Tibial artery (tissue), 4 donors: ENCODE measurements around the gene CELF4.

ENCODE experiments used
- DNase-seq, 2 donors: peaks; one replicate each; pipeline ENCODE4 v3.0.0-alpha.2; 2019
- H3K27ac ChIP-seq, 2 donors: fragments of 200-600 bp; sonication (generic) in 1 of 2; 1 replicate in 1 of 2; 2 replicates in 1 of 2; pipeline ENCODE4 v1.5.1; 2018 to 2019; ENCODE audit warnings: mild to moderate bottlenecking in 1 of 2
- H3K27me3 ChIP-seq, 2 donors: fragments of 200-600 bp; sonication (generic) in 1 of 2; one replicate each; pipeline versions ENCODE4 v1.5.1 to v1.6.0; 2016 to 2019
- H3K36me3 ChIP-seq, 3 donors: fragments of 200-600 bp; sonication (generic) in 2 of 3; one replicate each; pipeline ENCODE4 v1.5.1; 2016 to 2019; ENCODE audit warnings: mild to moderate bottlenecking in 2 of 3
- H3K4me1 ChIP-seq, 4 donors: fragments of 200-600 bp; sonication (generic) in 2 of 4; 1 replicate in 3 of 4; 2 replicates in 1 of 4; pipeline ENCODE4 v1.5.1; 2016 to 2019
- H3K4me3 ChIP-seq, 2 donors: fragments of 200-600 bp; sonication (generic) in 1 of 2; 1 replicate in 1 of 2; 2 replicates in 1 of 2; pipeline ENCODE4 v1.5.1; 2018 to 2019; ENCODE audit warnings: mild to moderate bottlenecking in 2 of 2
- H3K9me3 ChIP-seq, 3 donors: fragments of 200-600 bp; sonication (generic) in 1 of 3; one replicate each; pipeline ENCODE4 v1.5.1; 2016 to 2019
- CTCF ChIP-seq, 2 experiments: fragments of 200-600 bp in 1 of 2; fragments of 450-650 bp in 1 of 2; IDR thresholded peaks; one replicate each; pipeline ENCODE4 v1.5.1; 2017 to 2019; ENCODE audit warnings: antibody characterized with exemption in 2 of 2, mild to moderate bottlenecking in 1 of 2, moderate library complexity in 1 of 2
- intact Hi-C: fragments of 100-400 bp; cut with DNase I; formaldehyde crosslinking; loops from one replicate; pipeline ENCODE4 v1.15.0; 2023; ENCODE audit warnings: low total_unique reads

CELF4 gene

DNA sequence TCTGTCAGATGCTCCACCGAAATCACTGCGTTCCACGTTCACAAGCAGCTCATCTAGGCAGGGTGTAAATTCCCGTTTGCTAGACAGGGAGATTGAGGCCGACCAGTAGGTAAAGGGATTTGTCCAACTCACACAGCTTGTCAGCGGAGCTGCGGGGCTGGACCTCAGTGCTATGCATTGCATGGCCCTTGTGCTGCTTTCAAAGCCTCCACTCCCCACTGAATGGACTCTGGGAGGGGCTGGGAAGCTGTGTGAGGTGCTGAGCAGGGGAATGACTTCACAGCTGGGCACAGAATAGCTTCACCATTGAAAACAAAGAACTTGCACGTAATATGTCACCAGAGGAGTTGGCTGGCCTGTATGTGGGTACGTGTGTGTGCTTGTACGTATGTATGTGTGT, 21.4 kb downstream of the CELF4 start:
- no peak for TF ChIP-seq CTCF (IDR thresholded peaks at IDR 0.05)
- intact Hi-C loops = no loop called here
- peaks cover 0 to 69% of the 10 kb centered on the region in 2 donors for H3K27me3 ChIP-seq
- no peaks in the 10 kb centered on the region for H3K36me3 ChIP-seq
- DNase-seq = no peak
- no peaks in the 10 kb centered on the region for H3K4me1 ChIP-seq
- H3K4me3 ChIP-seq = no peak overlapping the region
- H3K27ac ChIP-seq = no peak overlapping the region
- H3K9me3 ChIP-seq = no peaks in the 10 kb centered on the region

DNA sequence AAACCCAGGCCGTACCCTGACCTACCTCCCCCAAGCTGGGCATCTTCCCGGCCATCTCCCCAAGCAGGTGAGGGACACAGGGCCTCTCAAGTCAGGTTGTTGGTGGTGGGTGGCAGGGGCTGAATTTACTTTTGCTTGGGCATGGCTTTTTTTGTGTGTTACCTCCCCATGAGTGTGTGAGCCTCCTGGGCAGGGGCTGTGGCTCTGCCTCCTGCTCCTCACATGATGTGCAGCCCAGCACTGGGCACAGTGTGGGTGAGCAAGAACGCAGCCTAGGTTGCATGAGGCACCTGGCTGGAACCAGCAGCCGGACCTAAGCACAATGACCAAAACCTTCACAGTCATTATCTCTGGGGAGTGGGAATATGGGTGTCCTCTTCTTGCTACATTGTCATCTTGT, 22.3 kb downstream of the CELF4 start:
- no peak for DNase-seq
- Histone ChIP-seq H3K4me1 (no peaks in the 10 kb centered on the region), H3K27ac (no peak overlapping the region), H3K36me3 (no peaks in the 10 kb centered on the region), H3K9me3 (no peaks in the 10 kb centered on the region), H3K27me3 (peaks cover 0 to 69% of the 10 kb centered on the region in 2 donors), H3K4me3 (no peak overlapping the region)
- intact Hi-C loops = no loop called here
- TF ChIP-seq CTCF (IDR thresholded peaks at IDR 0.05) = no peak

DNA sequence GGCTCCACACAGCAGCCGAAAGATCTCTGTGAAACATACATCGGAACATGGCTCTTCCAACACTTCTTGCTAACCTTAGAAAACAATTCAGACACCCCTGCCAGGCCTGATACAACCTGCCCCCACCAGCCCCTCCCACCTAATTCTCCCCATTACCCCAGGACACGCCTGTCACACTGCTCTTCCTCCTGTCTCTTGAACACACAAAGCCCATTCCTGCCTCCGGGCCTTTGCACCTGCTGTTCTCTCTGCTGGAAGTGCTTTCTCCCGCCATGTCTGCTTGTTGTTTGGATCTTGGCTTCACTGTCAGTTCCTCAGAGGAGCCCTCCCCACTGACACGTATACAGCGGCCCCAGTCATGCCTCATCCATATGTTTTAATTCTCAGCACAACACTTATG, 24.1 kb downstream of the CELF4 start:
- H3K36me3 ChIP-seq = no peaks in the 10 kb centered on the region
- no peak overlapping the region for H3K4me3 ChIP-seq
- H3K27me3 ChIP-seq = peaks cover 0 to 76% of the 10 kb centered on the region in 2 donors
- intact Hi-C loops = no loop called here
- peaks cover 0 to 5% (median 0%) of the 10 kb centered on the region in 4 donors for H3K4me1 ChIP-seq
- no peak for TF ChIP-seq CTCF (IDR thresholded peaks at IDR 0.05)
- no peak for DNase-seq
- H3K27ac ChIP-seq = no peak overlapping the region
- no peaks in the 10 kb centered on the region for H3K9me3 ChIP-seq

DNA sequence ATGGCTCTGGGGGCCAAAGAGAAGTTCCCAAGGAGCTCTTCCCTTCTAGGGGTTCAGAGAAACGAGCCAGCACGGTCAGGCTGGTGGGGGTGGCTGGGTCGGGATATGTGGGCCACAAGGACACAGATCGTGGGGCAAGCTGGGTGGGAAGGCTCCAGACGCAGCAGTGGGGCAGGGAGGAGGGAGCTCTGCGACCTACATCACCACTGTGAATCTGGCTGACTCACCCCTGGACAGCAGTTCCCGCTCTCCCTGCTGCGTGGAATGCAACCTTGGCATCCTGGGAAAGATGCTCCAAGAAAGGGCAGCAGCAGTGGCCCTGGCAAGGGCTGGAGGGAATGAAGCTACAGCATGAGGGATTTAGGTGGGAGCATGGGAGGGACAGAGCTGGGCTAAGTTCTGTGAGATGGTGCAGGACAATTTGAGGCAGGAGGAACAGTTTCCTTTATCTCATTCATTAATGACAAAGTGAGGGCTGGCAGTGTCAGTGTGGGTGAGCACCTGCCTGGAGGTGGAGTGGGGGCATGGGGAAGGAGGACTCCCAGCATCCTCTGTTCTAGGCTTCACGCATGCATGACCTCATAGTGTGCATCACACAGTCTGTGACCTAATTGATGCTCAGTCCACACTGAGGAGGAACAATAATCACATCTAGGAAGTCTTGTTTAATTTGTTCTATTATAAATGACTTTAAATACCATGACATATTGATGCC, 25.0 kb downstream of the CELF4 start:
- intact Hi-C loops = no loop called here
- DNase-seq = no peak

GRCh38 chr18:37539236-37539635, 26.4 kb downstream of the CELF4 start:
- H3K9me3 ChIP-seq = no peaks in the 10 kb centered on the region
- H3K4me1 ChIP-seq = peaks cover 0 to 5% (median 0%) of the 10 kb centered on the region in 4 donors
- no peaks in the 10 kb centered on the region for H3K36me3 ChIP-seq
- intact Hi-C loops = loop anchor here (5.0 kb wide), 1 partner anchor 152 kb away; no protein-coding TSS in a partner anchor
- H3K27ac ChIP-seq = no peak overlapping the region
- no peak for DNase-seq
- no peak overlapping the region for H3K4me3 ChIP-seq
- H3K27me3 ChIP-seq = peaks cover 0 to 83% of the 10 kb centered on the region in 2 donors
- TF ChIP-seq CTCF (IDR thresholded peaks at IDR 0.05) = no peak

More for the DNA sequence above, 25.0 kb downstream of the CELF4 start:
- TF ChIP-seq CTCF (IDR thresholded peaks at IDR 0.05) = no peak
- H3K4me3 ChIP-seq = no peak overlapping the region
- no peaks in the 10 kb centered on the region for H3K9me3 ChIP-seq
- H3K27me3 ChIP-seq = peaks cover 0 to 79% of the 10 kb centered on the region in 2 donors
- H3K4me1 ChIP-seq = peaks cover 0 to 5% (median 0%) of the 10 kb centered on the region in 4 donors
- no peaks in the 10 kb centered on the region for H3K36me3 ChIP-seq
- no peak overlapping the region for H3K27ac ChIP-seq
